CD14-positive monocyte (primary cell): ENCODE measurements around the gene LPIN2. TPM values are rescaled to one million over a fixed set of nuclear protein-coding genes. Genes with fewer than 3 reads are reported as not detected.

Experiments used
- DNase-seq, 3 donors: peaks; one replicate each; pipeline ENCODE4 v3.0.0-alpha.2; 2011 to 2022
- H2AFZ ChIP-seq: 2 replicates; pipeline ENCODE4 v1.6.0; 2012; ENCODE audit warnings: mild to moderate bottlenecking, low read depth, low read length, inconsistent platforms; ENCODE audit not compliant: insufficient read depth, poor library complexity, severe bottlenecking
- H3K27ac ChIP-seq, 2 donors: 1 replicate in 1 of 2; 2 replicates in 1 of 2; pipeline ENCODE4 v1.5.1; 2012 to 2013; ENCODE audit warnings: low read length in 2 of 2, control low read depth in 1 of 2, inconsistent platforms in 1 of 2, low read depth in 1 of 2, mild to moderate bottlenecking in 1 of 2
- H3K27me3 ChIP-seq, 2 donors: one replicate each; pipeline versions ENCODE4 v1.6.0 to v1.6.1; 2011 to 2013; ENCODE audit warnings: low read length in 2 of 2; ENCODE audit not compliant: control insufficient read depth in 2 of 2, insufficient read depth in 2 of 2
- H3K36me3 ChIP-seq, 2 donors: replicated peaks in 1 of 2; 1 replicate in 1 of 2; 2 replicates in 1 of 2; pipeline versions ENCODE4 v1.5.1 to v1.6.1; 2012 to 2013; ENCODE audit warnings: low read length in 2 of 2, control low read depth in 1 of 2, inconsistent platforms in 1 of 2, mild to moderate bottlenecking in 1 of 2; ENCODE audit not compliant: insufficient read depth in 2 of 2, control insufficient read depth in 1 of 2
- H3K4me1 ChIP-seq, 2 donors: 1 replicate in 1 of 2; 2 replicates in 1 of 2; pipeline versions ENCODE4 v1.5.1 to v1.6.1; 2012 to 2013; ENCODE audit warnings: low read length in 2 of 2, control low read depth in 1 of 2, inconsistent platforms in 1 of 2, mild to moderate bottlenecking in 1 of 2, moderate library complexity in 1 of 2; ENCODE audit not compliant: insufficient read depth in 2 of 2, control insufficient read depth in 1 of 2
- H3K4me2 ChIP-seq: replicated peaks from 2 replicates; pipeline ENCODE3; 2012; ENCODE audit warnings: low read length, moderate library complexity, mild to moderate bottlenecking; ENCODE audit not compliant: poor library complexity, severe bottlenecking; ENCODE audit errors: extremely low read depth
- H3K4me3 ChIP-seq, 3 experiments: fragments of 200-600 bp in 1 of 3; sonication (generic) in 1 of 3; replicated peaks in 1 of 3; 1 replicate in 2 of 3; 2 replicates in 1 of 3; pipeline ENCODE4 v1.5.1; 2011 to 2013; ENCODE audit warnings: low read length in 3 of 3, mild to moderate bottlenecking in 3 of 3, control low read depth in 2 of 3, low read depth in 2 of 3, inconsistent platforms in 1 of 3, moderate library complexity in 1 of 3
- H3K79me2 ChIP-seq: 2 replicates; pipeline ENCODE4 v1.6.0; 2012; ENCODE audit warnings: mild to moderate bottlenecking, control low read depth, inconsistent platforms, low read length, moderate library complexity; ENCODE audit not compliant: insufficient read depth
- H3K9ac ChIP-seq: 2 replicates; pipeline ENCODE4 v1.6.0; 2017; ENCODE audit warnings: low read length, mild to moderate bottlenecking; ENCODE audit not compliant: insufficient read depth, poor library complexity, severe bottlenecking
- H3K9me3 ChIP-seq, 2 donors: replicated peaks in 1 of 2; 1 replicate in 1 of 2; 2 replicates in 1 of 2; pipeline versions ENCODE4 v1.5.1 to v1.6.1; 2012 to 2013; ENCODE audit warnings: low read length in 2 of 2, control low read depth in 1 of 2; ENCODE audit not compliant: control insufficient read depth in 1 of 2, insufficient read depth in 1 of 2
- H4K20me1 ChIP-seq: 2 replicates; pipeline ENCODE4 v1.6.0; 2012; ENCODE audit warnings: mild to moderate bottlenecking, low read length, control low read depth, moderate library complexity; ENCODE audit not compliant: insufficient read depth
- H3K27ac Mint-ChIP-seq, 7 donors: one replicate each; pipeline ENCODE4 v1.8.0; 2020; ENCODE audit warnings: mild to moderate bottlenecking in 7 of 7, mixed read lengths in 7 of 7, moderate library complexity in 6 of 7, inconsistent platforms in 2 of 7
- H3K27me3 Mint-ChIP-seq, 3 donors: one replicate each; pipeline ENCODE4 v1.8.0; 2021 to 2022; ENCODE audit warnings: low read depth in 3 of 3, mild to moderate bottlenecking in 3 of 3, mixed read lengths in 3 of 3, moderate library complexity in 3 of 3, inconsistent platforms in 1 of 3
- H3K36me3 Mint-ChIP-seq, 2 donors: one replicate each; pipeline ENCODE4 v1.8.0; 2020; ENCODE audit warnings: mixed read lengths in 2 of 2, inconsistent platforms in 1 of 2, mild to moderate bottlenecking in 1 of 2
- H3K4me1 Mint-ChIP-seq: one replicate; pipeline ENCODE4 v1.8.0; 2020; ENCODE audit warnings: mild to moderate bottlenecking, mixed read lengths
- H3K4me3 Mint-ChIP-seq, 2 donors: one replicate each; pipeline ENCODE4 v1.8.0; 2020; ENCODE audit warnings: mild to moderate bottlenecking in 2 of 2, mixed read lengths in 2 of 2, moderate library complexity in 1 of 2
- H3K9me3 Mint-ChIP-seq, 7 donors: one replicate each; pipeline ENCODE4 v1.8.0; 2020 to 2022; ENCODE audit warnings: mixed read lengths in 7 of 7, mild to moderate bottlenecking in 6 of 7, moderate library complexity in 6 of 7, inconsistent platforms in 2 of 7
- WGBS: methylation state at CpG from one replicate; pipeline ENCODE4 v1.1.5; 2013; ENCODE audit warnings: missing lambda C conversion rate; ENCODE audit not compliant: insufficient coverage; 5-methylcytosine and 5-hydroxymethylcytosine counted together
- intact Hi-C, 2 donors: fragments of 100-400 bp; cut with micrococcal nuclease; formaldehyde crosslinking; loops; one replicate each; pipeline versions ENCODE4 v1.15.0 to v1.15.1; 2023
- polyA plus RNA-seq, 3 donors: library from polyadenylated mRNA; depleted of rRNA in 1 of 3; unstranded in 2 of 3; stranded (reverse) in 1 of 3; fragments of 300-500 nt in 2 of 3; fragments of >200 nt in 1 of 3; fragmentation: Illumina TruSeq in 2 of 3; gene quantifications; 1 replicate in 2 of 3; 2 replicates in 1 of 3; pipeline ENCODE4 v1.2.3, GENCODE V29; 2012 to 2021
- TF ChIP-seq, protein P1 (sequence below): fragments of 200-600 bp; IDR thresholded peaks from one replicate; pipeline ENCODE4 v1.8.0; 2022; ENCODE audit warnings: antibody characterized with exemption, mild to moderate bottlenecking

Gene LPIN2
- polyA plus RNA-seq, 3 donors: 9.3 to 16.3 (median 10.3) TPM

GRCh38 chr18:3040881-3041280 is 27.9 kb upstream of the LPIN2 start:
- H3K27ac ChIP-seq: no peak overlapping the region
- H3K9ac ChIP-seq: no peak overlapping the region
- no peak overlapping the region for H3K4me2 ChIP-seq
- WGBS: 100% methylated on average over 6 of the region's 8 CpGs
- H4K20me1 ChIP-seq: no peaks in the 10 kb centered on the region
- no peak overlapping the region for H3K4me3 ChIP-seq
- no peaks in the 10 kb centered on the region for H3K36me3 ChIP-seq
- no peaks in the 10 kb centered on the region for H3K79me2 ChIP-seq
- Mint-ChIP-seq H3K36me3 (no peaks in the 10 kb centered on the region), H3K4me1 (peaks cover 30% of the 10 kb centered on the region), H3K27me3 (peaks cover 0 to 1% (median 0%) of the 10 kb centered on the region in 3 donors), H3K27ac (no peak overlapping the region), H3K4me3 (no peak overlapping the region), H3K9me3 (no peaks in the 10 kb centered on the region)
- no peak for DNase-seq
- H3K9me3 ChIP-seq: no peaks in the 10 kb centered on the region
- H3K4me1 ChIP-seq: peaks cover 30 to 31% of the 10 kb centered on the region in 2 donors
- TF ChIP-seq, protein P1, sequence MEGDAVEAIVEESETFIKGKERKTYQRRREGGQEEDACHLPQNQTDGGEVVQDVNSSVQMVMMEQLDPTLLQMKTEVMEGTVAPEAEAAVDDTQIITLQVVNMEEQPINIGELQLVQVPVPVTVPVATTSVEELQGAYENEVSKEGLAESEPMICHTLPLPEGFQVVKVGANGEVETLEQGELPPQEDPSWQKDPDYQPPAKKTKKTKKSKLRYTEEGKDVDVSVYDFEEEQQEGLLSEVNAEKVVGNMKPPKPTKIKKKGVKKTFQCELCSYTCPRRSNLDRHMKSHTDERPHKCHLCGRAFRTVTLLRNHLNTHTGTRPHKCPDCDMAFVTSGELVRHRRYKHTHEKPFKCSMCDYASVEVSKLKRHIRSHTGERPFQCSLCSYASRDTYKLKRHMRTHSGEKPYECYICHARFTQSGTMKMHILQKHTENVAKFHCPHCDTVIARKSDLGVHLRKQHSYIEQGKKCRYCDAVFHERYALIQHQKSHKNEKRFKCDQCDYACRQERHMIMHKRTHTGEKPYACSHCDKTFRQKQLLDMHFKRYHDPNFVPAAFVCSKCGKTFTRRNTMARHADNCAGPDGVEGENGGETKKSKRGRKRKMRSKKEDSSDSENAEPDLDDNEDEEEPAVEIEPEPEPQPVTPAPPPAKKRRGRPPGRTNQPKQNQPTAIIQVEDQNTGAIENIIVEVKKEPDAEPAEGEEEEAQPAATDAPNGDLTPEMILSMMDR: no peak
- intact Hi-C loops: no loop called here
- no peak overlapping the region for H2AFZ ChIP-seq
- no peaks in the 10 kb centered on the region for H3K27me3 ChIP-seq

DNA sequence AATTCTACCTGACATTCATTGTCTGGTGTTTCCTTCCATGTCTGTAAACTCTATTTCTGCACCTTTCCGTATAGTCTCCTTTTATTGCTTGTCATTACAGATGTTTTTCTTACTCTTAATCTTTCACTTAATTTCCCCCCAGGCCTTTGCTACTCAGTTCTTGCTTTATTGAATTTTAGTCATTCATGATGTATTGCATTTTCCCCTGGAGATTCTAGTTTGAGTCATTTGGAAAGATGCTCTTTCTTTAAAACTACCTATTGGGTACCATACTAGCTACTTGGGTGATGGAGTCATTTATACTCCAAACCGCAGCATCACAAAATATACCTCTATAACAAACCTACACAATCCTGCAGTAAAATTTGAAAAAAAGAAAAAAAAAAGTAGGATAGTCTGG is 27.2 kb upstream of the LPIN2 start:
- no peaks in the 10 kb centered on the region for H3K36me3 Mint-ChIP-seq
- no peaks in the 10 kb centered on the region for H3K36me3 ChIP-seq
- DNase-seq: no peak
- no peaks in the 10 kb centered on the region for H3K9me3 ChIP-seq
- H3K4me1 ChIP-seq: peaks cover 23 to 25% of the 10 kb centered on the region in 2 donors
- TF ChIP-seq, protein P1: no peak
- H3K4me2 ChIP-seq: no peak overlapping the region
- H3K4me3 Mint-ChIP-seq: no peak overlapping the region
- H3K9me3 Mint-ChIP-seq: no peaks in the 10 kb centered on the region
- H4K20me1 ChIP-seq: no peaks in the 10 kb centered on the region
- H3K4me1 Mint-ChIP-seq: peaks cover 23% of the 10 kb centered on the region
- H3K9ac ChIP-seq: no peak overlapping the region
- intact Hi-C loops: no loop called here
- no peak overlapping the region for H3K27ac ChIP-seq
- H3K27me3 ChIP-seq: no peaks in the 10 kb centered on the region
- WGBS: no CpG with 5 or more reads among the region's 2 CpGs
- H3K27me3 Mint-ChIP-seq: peaks cover 0 to 1% (median 0%) of the 10 kb centered on the region in 3 donors
- no peak overlapping the region for H2AFZ ChIP-seq
- no peaks in the 10 kb centered on the region for H3K79me2 ChIP-seq
- no peak overlapping the region for H3K4me3 ChIP-seq
- H3K27ac Mint-ChIP-seq: no peak overlapping the region
